ENCODE results near the gene ELAVL3. TPM values are rescaled to one million over a fixed set of nuclear protein-coding genes. Genes with fewer than 3 reads are reported as not detected.
"Not testable (repeated sequence)": the region's sequence is repeated elsewhere in the genome, so short reads cannot be mapped to it uniquely, and the experiment has no call there.

ELAVL3 gene
- total RNA-seq, 1 donor from 2014 or later: not detected

GRCh38 chr19:11435057-11435832 is 45.6 kb downstream of the ELAVL3 start, which contains the start of the genes ODAD3 and PRKCSH:
Gene ODAD3 (minus strand): TSS chr19:11435121. CDS start chr19:11435016, 105 bp downstream.
Gene PRKCSH (plus strand): TSS chr19:11435635. CDS start chr19:11436118, 483 bp downstream.
- ATAC-seq: peak; percentile 97

DNA sequence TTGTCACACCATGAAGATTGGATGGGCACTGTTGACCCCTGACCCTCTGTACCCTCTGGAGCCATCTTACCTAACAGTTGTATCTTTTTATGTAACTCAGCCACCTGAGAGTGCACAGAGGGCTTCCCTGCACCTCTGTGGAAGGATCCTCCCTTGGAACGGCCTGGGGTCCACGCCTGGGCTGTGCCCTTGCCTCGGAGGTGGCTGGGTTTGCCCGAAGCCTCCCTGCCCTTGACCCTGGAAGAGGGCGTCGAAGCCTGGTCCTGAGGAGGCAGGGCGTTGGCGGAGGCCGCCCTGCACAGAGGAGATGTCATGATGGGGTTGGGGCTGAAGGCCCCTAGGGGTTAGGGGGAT is 46.2 kb downstream of the ELAVL3 start:
- no peak for ATAC-seq

GRCh38 chr19:11433526-11433925 is 47.3 kb downstream of the ELAVL3 start:
- ATAC-seq: not testable (repeated sequence)

DNA sequence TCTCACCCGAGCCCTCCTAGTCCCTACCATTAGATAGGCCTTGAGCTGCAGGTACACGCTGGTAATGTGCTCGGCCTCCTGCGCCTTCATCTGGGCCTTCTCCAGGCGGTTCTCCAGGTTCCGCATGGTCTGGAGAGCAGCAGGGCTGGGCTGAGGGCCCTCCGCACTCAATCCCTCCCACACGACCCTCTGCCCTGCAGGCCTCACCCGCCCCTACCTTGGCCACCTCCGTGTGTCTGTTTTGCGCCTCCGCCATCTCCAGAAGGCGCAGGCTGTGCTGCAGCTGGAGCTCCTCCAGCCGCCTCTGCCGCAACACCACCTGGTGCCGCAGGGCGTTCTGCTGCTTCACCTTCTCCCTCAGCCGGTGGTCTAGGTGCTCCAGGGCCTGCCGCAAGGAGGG is 54.2 kb downstream of the ELAVL3 start:
- ATAC-seq: no peak

DNA sequence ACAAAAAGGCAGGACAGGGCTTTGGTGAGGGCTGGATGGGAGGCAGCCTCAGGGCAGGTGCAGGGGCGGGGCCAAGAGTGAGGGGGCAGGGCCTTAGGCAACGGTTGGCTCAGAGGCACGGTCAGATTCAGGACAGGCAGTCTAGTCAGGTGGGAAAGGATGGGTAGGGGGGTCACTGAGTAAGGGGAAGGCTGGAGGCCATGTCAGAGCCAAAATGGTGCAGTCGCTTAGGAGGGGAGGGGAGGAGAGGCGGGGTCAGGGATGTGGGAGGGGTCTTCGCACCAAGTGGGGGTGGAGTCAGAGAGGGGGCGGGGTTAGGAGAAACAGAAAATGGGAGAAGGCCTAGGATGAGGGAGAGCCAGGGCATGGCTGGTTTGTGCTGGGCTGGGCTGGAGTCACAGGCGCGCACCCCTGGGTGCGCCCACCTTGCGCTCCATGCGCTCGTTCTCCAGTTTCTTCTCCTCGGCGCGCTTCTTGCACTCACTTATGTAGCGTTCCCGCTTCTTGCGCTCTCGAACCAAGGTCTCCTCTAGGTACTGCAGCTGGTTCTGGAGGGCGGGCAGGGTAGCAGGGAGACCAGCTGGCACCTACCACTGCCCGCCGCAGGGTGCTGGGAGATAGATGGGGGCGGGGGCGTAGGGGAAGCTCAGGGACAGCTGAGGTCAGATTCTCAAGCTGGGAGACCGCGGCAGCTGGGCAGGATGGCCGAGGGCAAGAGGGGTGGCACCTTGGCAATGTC is 55.0 kb downstream of the ELAVL3 start:
- ATAC-seq: no peak

GRCh38 chr19:11423791-11424181 is 57.1 kb downstream of the ELAVL3 start:
- ATAC-seq: no peak

DNA sequence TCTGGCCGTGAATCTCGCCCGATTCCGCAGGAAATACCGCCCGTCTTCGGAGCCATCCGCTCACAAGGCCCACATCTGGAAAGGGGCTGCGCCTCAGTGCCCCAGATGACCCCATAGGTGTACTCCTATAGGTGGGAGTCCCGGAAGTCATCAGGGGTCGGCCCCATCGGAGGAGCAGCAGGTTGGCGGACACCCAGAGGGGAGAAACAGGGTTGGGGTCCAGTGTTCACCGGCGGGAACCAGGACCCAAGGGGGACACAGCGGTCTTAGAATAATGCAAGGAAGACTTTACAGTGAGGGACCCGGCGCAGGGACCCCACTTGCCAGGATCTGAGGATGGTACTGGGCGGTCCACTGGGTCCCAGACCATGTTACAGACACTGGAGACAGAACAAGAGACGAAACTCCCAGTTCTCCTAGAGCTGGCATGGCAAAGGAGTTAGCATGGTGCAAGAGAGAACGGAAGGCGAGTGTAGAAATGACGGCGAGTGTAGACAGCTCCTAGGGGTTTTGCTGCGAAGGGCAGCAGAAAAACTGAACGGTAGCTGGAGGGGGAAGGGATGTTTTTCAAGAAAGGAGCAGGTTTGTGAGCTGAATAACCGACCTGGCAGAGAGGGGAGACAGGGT is 57.6 kb downstream of the ELAVL3 start:
- no peak for ATAC-seq

- ATAC-seq: peak; percentile 92
These were observed 58.4 kb downstream of the ELAVL3 start for GRCh38 chr19:11422163-11423065.

DNA sequence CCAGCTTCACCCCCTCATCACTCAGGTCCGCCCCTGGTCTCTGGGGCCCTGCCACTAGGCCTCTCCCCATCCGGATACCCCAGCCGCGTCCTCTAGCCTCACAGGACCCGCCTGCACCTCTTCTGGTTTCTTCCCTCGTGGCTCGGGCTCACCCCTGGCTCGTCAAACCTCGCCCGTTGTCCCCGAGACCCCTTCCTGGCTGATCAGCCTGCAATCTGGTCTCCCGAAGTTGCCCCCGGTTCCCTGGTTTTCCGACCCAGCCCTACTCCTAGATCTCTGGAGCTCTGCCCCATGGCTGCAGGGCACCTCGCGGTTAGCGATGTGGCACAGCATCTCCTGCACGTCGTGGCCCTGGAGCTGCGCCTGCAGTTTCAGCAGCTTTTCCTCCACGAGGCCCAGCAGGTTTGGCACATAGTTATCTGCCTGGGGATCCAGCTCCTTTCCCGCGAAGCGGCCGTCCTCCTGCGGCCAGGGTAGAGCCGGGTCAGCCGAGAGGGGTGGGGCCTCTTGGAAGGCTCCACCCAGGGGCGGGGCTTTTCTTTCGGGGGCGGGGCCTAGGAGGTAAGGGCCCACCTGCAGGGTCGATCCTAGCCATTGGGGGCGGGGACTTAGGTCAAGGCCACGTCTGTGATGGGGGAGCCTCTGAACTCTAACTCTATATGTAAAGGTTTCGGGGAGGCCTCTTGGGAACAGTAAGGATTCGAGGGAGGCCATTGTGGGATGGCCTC is 59.3 kb downstream of the ELAVL3 start:
- peak; percentile 5 for ATAC-seq

DNA sequence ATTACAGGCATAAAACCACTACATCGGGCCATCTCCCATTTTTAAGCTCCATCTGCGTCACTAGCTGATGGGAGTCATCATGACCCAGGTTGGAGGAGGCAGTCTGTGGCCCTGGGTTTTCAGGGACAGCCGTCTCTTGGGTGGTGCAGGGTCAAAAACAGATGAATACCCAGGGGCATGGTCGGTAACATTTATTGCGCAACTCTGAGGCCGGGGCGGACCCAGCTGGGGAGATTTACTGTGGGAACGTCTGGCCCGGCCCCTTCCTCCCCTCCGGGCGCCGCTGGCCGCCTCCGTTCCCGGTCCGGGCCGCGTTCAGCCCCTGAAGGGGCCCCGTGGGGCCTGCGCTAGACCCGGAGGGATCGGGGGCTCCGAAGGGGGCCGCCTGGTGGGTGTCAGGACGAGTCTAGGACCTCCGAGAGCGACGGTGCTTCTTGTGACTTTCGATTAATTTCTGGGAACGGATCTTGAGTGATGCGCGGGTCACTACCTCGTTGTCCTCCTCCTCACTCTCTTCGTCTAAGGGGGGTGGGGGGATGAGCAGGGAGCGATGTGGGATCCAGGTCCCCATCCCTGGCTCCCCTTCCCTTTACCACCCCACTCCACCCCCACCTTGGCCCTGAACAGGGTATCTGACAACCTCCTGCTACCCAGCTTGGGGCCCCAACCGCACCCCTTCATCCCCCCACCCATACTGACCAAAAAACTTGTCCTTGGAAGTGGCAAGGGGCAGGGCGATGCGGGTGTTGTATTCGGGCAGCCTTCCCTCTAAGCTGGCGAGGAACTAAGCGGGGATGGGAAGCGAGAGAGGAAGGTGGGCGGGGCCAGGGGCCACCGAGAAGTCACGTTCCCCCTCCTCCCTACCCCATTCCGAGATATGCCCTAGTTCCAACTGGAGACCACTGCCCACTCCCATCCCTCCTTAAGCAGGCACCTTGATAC is 60.1 kb downstream of the ELAVL3 start:
- ATAC-seq: no peak

GRCh38 chr19:11418549-11419506 is 62.0 kb downstream of the ELAVL3 start, which contains the start of gene RGL3:
Gene RGL3 (minus strand): TSS chr19:11419314. CDS start chr19:11419278, 36 bp downstream.
- no peak for ATAC-seq

DNA sequence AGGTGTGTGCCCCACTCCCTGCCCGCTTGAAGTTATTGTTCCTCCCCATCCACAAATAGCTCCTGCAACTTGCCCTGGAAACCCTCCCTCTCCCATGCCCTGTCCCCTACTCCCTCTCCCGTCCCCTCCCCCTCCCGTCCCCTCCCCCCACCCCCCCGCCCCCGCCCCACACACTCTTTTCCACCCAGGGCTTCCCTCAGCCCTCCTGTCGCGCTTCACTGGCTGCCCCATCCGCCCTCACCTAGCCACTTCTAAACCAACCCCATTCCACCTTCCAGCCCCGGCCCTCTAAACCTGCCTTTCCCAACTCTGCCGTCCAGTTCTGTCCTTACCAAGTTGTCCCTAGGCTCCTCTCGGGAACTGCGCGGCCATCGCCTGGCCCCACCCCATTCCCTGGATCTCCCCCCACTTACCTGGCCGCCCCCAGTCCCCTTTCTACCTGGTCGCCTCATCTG is 62.7 kb downstream of the ELAVL3 start:
- ATAC-seq: no peak

- no peak for ATAC-seq
These were observed 64.3 kb downstream of the ELAVL3 start for GRCh38 chr19:11416346-11417052.

- no peak for ATAC-seq
These were observed 66.3 kb downstream of the ELAVL3 start for GRCh38 chr19:11414544-11414943.

DNA sequence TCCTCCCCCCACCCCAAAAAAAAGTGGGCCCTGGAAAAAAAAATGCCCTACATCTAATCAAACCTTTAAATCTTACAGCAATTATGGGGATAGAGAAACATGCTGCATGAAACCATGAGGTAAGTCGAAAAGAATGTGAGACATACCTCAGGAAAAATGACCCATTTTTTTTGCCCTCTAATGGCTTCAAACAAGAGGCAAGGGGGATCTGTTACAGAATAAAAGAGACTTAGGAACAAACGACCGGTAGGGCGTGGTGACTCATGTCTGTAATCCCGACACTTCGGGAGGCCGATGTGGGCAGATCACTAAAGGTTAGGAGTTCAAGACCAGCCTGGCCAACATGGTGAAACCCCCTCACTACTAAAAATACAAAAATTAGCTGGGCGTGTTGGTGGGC is 70.2 kb downstream of the ELAVL3 start:
- ATAC-seq: no peak

DNA sequence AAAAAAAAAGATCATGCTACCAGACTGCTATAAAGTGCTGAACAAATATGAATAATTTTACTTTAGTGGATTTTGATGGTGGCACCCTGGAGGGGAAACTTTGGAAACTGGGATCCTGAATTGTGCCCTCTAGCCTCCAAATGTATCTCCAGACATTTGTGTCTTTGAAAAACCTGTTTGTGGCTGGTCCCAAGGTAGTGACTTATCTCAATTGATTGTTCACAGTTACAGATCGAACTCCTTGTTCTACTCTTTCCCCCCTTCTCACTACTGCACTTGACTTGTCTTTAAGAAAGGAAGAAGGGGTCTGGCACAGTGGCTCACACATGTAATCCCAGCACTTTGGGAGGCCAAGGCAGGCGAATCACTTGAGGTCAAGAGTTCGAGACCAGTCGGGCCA is 72.3 kb downstream of the ELAVL3 start:
- ATAC-seq: no peak

GRCh38 chr19:11406703-11407236 is 74.1 kb downstream of the ELAVL3 start:
- ATAC-seq: peak; percentile 19
